HCT116 (cell line): ENCODE data around the gene DTNB. TPM values are rescaled to one million over a fixed set of nuclear protein-coding genes. Genes with fewer than 3 reads are reported as not detected.

Experiments used
- ATAC-seq: fragments of 200-7000 bp; cut with Tn5 transposase; 2 replicates; pipeline ENCODE4 v1.9.1; 2020; ENCODE audit warnings: mild to moderate bottlenecking, moderate library complexity
- BruUV-seq: library from RNA; stranded (reverse); fragments of 400-500 nt; replicated peaks from 2 replicates; lab custom pipeline; 2021; lab: Mats Ljungman, UMichigan
- CTCF ChIA-PET: fragments of 300-600 bp; sonication (Branson Sonifier 250); formaldehyde crosslinking; loops from one replicate; lab custom pipeline; 2021; ENCODE audit warnings: antibody characterized with exemption; lab: Charles Lee
- POLR2A ChIA-PET: fragments of 300-600, 350-600 bp; sonication (Branson Sonifier 250); formaldehyde crosslinking; loops from one replicate; lab custom pipeline; 2021; ENCODE audit warnings: antibody characterized with exemption; lab: Charles Lee
- RAD21 ChIA-PET, 2 experiments: fragments of 300-600 bp; sonication (Branson Sonifier 250); formaldehyde crosslinking; loops; one replicate each; lab custom pipeline; 2023; ENCODE audit warnings: low total read pairs in 2 of 2; ENCODE audit not compliant: uncharacterized antibody in 2 of 2, unreplicated experiment in 2 of 2, low non-redundant PET in 1 of 2; lab: Charles Lee
- DNase-seq: peaks from one replicate; pipeline ENCODE4 v3.0.0-alpha.2; 2010; ENCODE audit warnings: low read depth, low spot score
- H2AFZ ChIP-seq: fragments of 200-600 bp; shearing (Covaris generic), sonication (generic); 2 replicates; pipeline ENCODE4 v1.6.1; 2017; ENCODE audit warnings: low read depth, mixed run types, mixed read lengths, antibody characterized with exemption, low read length; ENCODE audit not compliant: poor library complexity, severe bottlenecking
- H3K27ac ChIP-seq: 2 replicates; pipeline ENCODE4 v1.5.1; 2012; ENCODE audit warnings: low read depth, low read length
- H3K27me3 ChIP-seq: fragments of 200-600 bp; sonication (generic); 2 replicates; pipeline ENCODE4 v1.6.1; 2016; ENCODE audit warnings: mixed run types, low read length, mixed read lengths; ENCODE audit not compliant: insufficient read depth
- H3K36me3 ChIP-seq, 2 experiments: fragments of 200-500 bp in 1 of 2; fragments of 200-600 bp in 1 of 2; sonication (Bioruptor generic) in 1 of 2; sonication (generic) in 1 of 2; 2 replicates each; pipeline versions ENCODE4 v1.5.1 to v1.6.1; 2014 to 2016; ENCODE audit warnings: low read length in 2 of 2, inconsistent platforms in 1 of 2, mixed read lengths in 1 of 2, mixed run types in 1 of 2; ENCODE audit not compliant: insufficient read depth in 2 of 2, control insufficient read depth in 1 of 2
- H3K4me1 ChIP-seq, 2 experiments: fragments of 200-600 bp in 1 of 2; sonication (generic) in 1 of 2; 2 replicates each; pipeline versions ENCODE4 v1.5.1 to v1.6.1; 2012 to 2017; ENCODE audit warnings: low read length in 2 of 2, inconsistent platforms in 1 of 2, mild to moderate bottlenecking in 1 of 2, mixed read lengths in 1 of 2, mixed run types in 1 of 2, moderate library complexity in 1 of 2; ENCODE audit not compliant: insufficient read depth in 2 of 2, control insufficient read depth in 1 of 2
- H3K4me2 ChIP-seq: fragments of 200-600 bp; sonication (generic); 2 replicates; pipeline ENCODE4 v1.6.1; 2017; ENCODE audit warnings: mixed run types, low read length, mixed read lengths
- H3K4me3 ChIP-seq, 2 experiments: fragments of 200-600 bp in 1 of 2; sonication (generic) in 1 of 2; replicated peaks in 1 of 2; 2 replicates each; pipeline ENCODE4 v1.5.1; 2011 to 2016; ENCODE audit warnings: low read length in 2 of 2, control low read depth in 1 of 2, low read depth in 1 of 2, mild to moderate bottlenecking in 1 of 2, mixed read lengths in 1 of 2, mixed run types in 1 of 2
- H3K79me2 ChIP-seq: fragments of 200-600 bp; sonication (generic); 2 replicates; pipeline ENCODE4 v1.6.1; 2017; ENCODE audit warnings: mild to moderate bottlenecking, mixed run types, low read length, moderate library complexity, mixed read lengths; ENCODE audit not compliant: insufficient read depth
- H3K9ac ChIP-seq: fragments of 200-600 bp; sonication (generic); 2 replicates; pipeline ENCODE4 v1.6.1; 2016; ENCODE audit warnings: low read length, mixed read lengths
- H3K9me2 ChIP-seq: fragments of 200-600 bp; sonication (generic), shearing (Covaris generic); 2 replicates; pipeline ENCODE4 v1.6.1; 2017; ENCODE audit warnings: mixed run types, mild to moderate bottlenecking, moderate library complexity; ENCODE audit not compliant: insufficient read depth
- H3K9me3 ChIP-seq, 2 experiments: fragments of 200-500 bp in 1 of 2; fragments of 200-600 bp in 1 of 2; sonication (Bioruptor generic) in 1 of 2; sonication (generic) in 1 of 2; 2 replicates each; pipeline ENCODE4 v1.6.1; 2014 to 2017; ENCODE audit warnings: low read length in 2 of 2, mixed read lengths in 2 of 2, inconsistent platforms in 1 of 2, low read depth in 1 of 2, mild to moderate bottlenecking in 1 of 2, mixed run types in 1 of 2, moderate library complexity in 1 of 2; ENCODE audit not compliant: control insufficient read depth in 1 of 2, insufficient read depth in 1 of 2
- H4K20me1 ChIP-seq: fragments of 200-600 bp; sonication (generic), shearing (Covaris generic); 2 replicates; pipeline ENCODE4 v1.6.1; 2017; ENCODE audit warnings: mixed run types, mild to moderate bottlenecking, moderate library complexity; ENCODE audit not compliant: insufficient read depth
- CBX3 ChIP-seq: IDR thresholded peaks from 2 replicates; pipeline ENCODE4 v1.6.1; 2012; ENCODE audit warnings: low read depth
- ELF1 ChIP-seq: IDR thresholded peaks from 2 replicates; pipeline ENCODE4 v1.6.1; 2012; ENCODE audit warnings: low read depth, borderline replicate concordance
- JUND ChIP-seq: IDR thresholded peaks from 2 replicates; pipeline ENCODE4 v1.6.1; 2012
- SIN3A ChIP-seq: IDR thresholded peaks from 2 replicates; pipeline ENCODE4 v1.6.1; 2012; ENCODE audit warnings: low read depth
- SP1 ChIP-seq: IDR thresholded peaks from 2 replicates; pipeline ENCODE4 v1.6.1; 2012; ENCODE audit warnings: low read depth
- YY1 ChIP-seq: IDR thresholded peaks from 2 replicates; pipeline ENCODE4 v1.6.1; 2011; ENCODE audit warnings: low read length, low read depth, moderate library complexity, mild to moderate bottlenecking; ENCODE audit not compliant: insufficient replicate concordance; ENCODE audit errors: extremely low read depth
- ZFX ChIP-seq: fragments of 450-650 bp; IDR thresholded peaks from 2 replicates; pipeline ENCODE4 v1.6.1; 2017
- ZNF274 ChIP-seq: fragments of 200-500 bp; sonication (Bioruptor generic); IDR thresholded peaks from 2 replicates; pipeline ENCODE4 v1.6.1; 2014; ENCODE audit warnings: mild to moderate bottlenecking, low read depth, low read length, inconsistent platforms
- intact Hi-C: fragments of 100-400 bp; cut with micrococcal nuclease; formaldehyde crosslinking; loops from 2 replicates; pipeline ENCODE4 v1.10.0; 2022
- total RNA-seq: library from RNA; stranded (reverse); gene quantifications from one replicate; pipeline ENCODE4 v1.2.1, GENCODE V29; 2021; ENCODE audit not compliant: unreplicated experiment
- TF ChIP-seq, protein P1 (sequence below): IDR thresholded peaks from 2 replicates; pipeline ENCODE4 v1.6.1; 2012; ENCODE audit warnings: low read depth
- TF ChIP-seq, protein P2 (sequence below), 3 experiments: fragments of 200-600 bp in 1 of 3; sonication (generic) in 1 of 3; IDR thresholded peaks in 2 of 3; conservative IDR thresholded peaks in 1 of 3; 2 replicates each; pipeline ENCODE4 v1.5.1; 2012 to 2017; ENCODE audit warnings: low read depth in 2 of 3, low read length in 2 of 3, antibody characterized with exemption in 1 of 3, borderline replicate concordance in 1 of 3, control low read depth in 1 of 3, mild to moderate bottlenecking in 1 of 3, mixed read lengths in 1 of 3, mixed run types in 1 of 3, moderate library complexity in 1 of 3; ENCODE audit not compliant: insufficient read depth in 1 of 3

DTNB gene
- total RNA-seq, 1 experiment from 2014 or later = 30.2 TPM

DNA sequence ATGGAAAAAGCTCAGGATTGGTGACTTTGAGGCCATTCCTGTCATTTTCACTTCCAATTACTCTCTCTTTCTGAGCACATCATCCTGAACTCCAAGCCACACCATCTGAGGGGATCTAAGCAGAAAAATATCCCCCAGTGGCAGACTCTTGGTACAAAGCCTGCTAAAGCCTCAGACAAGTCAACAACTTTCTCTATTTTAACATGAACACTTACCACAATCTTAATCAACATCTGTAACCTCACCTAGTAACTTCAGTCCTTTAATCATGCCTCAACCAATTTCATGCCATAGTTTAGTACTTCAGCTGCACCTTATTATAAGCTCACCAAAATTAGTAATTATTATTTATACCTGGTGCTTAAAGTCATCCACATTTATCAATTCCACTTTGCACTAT lies 128.9 kb downstream of the DTNB start:
- Histone ChIP-seq H3K9me2 (no peaks in the 10 kb centered on the region), H3K4me3 (no peak overlapping the region), H3K27me3 (no peaks in the 10 kb centered on the region), H3K79me2 (no peaks in the 10 kb centered on the region), H3K4me2 (no peak overlapping the region), H3K36me3 (no peaks in the 10 kb centered on the region), H3K9ac (no peak overlapping the region), H3K9me3 (no peaks in the 10 kb centered on the region), H4K20me1 (no peaks in the 10 kb centered on the region), H2AFZ (no peak overlapping the region), H3K4me1 (peaks cover 4 to 12% of the 10 kb centered on the region in 2 experiments), H3K27ac (no peak overlapping the region)
- DNase-seq (no peak), ATAC-seq (no peak)
- ChIA-PET POLR2A (no interaction called here), RAD21 (no interaction called here), CTCF (no interaction called here)
- BruUV-seq = no TSS peak
- TF ChIP-seq, protein P1, sequence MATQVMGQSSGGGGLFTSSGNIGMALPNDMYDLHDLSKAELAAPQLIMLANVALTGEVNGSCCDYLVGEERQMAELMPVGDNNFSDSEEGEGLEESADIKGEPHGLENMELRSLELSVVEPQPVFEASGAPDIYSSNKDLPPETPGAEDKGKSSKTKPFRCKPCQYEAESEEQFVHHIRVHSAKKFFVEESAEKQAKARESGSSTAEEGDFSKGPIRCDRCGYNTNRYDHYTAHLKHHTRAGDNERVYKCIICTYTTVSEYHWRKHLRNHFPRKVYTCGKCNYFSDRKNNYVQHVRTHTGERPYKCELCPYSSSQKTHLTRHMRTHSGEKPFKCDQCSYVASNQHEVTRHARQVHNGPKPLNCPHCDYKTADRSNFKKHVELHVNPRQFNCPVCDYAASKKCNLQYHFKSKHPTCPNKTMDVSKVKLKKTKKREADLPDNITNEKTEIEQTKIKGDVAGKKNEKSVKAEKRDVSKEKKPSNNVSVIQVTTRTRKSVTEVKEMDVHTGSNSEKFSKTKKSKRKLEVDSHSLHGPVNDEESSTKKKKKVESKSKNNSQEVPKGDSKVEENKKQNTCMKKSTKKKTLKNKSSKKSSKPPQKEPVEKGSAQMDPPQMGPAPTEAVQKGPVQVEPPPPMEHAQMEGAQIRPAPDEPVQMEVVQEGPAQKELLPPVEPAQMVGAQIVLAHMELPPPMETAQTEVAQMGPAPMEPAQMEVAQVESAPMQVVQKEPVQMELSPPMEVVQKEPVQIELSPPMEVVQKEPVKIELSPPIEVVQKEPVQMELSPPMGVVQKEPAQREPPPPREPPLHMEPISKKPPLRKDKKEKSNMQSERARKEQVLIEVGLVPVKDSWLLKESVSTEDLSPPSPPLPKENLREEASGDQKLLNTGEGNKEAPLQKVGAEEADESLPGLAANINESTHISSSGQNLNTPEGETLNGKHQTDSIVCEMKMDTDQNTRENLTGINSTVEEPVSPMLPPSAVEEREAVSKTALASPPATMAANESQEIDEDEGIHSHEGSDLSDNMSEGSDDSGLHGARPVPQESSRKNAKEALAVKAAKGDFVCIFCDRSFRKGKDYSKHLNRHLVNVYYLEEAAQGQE = no peak
- TF ChIP-seq CBX3 = no peak
- TF ChIP-seq ZNF274 = no peak
- no peak for TF ChIP-seq JUND
- TF ChIP-seq SP1 = no peak
- no peak for TF ChIP-seq YY1
- no peak for TF ChIP-seq ELF1
- no peak for TF ChIP-seq ZFX
- TF ChIP-seq, protein P2, sequence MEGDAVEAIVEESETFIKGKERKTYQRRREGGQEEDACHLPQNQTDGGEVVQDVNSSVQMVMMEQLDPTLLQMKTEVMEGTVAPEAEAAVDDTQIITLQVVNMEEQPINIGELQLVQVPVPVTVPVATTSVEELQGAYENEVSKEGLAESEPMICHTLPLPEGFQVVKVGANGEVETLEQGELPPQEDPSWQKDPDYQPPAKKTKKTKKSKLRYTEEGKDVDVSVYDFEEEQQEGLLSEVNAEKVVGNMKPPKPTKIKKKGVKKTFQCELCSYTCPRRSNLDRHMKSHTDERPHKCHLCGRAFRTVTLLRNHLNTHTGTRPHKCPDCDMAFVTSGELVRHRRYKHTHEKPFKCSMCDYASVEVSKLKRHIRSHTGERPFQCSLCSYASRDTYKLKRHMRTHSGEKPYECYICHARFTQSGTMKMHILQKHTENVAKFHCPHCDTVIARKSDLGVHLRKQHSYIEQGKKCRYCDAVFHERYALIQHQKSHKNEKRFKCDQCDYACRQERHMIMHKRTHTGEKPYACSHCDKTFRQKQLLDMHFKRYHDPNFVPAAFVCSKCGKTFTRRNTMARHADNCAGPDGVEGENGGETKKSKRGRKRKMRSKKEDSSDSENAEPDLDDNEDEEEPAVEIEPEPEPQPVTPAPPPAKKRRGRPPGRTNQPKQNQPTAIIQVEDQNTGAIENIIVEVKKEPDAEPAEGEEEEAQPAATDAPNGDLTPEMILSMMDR (IDR thresholded peaks at IDR 0.05 in 2 of 3, conservative IDR thresholded peaks at IDR 0.05 in 1 of 3; ENCODE audit: borderline replicate concordance in 1 of 3, insufficient read depth in 1 of 3, low read depth in 2 of 3, low read length in 2 of 3) = no peak
- no peak for TF ChIP-seq SIN3A
- intact Hi-C loops = no loop called here
